ENCODE data around the gene ZBTB20. TPM values are rescaled to one million over a fixed set of nuclear protein-coding genes. Genes with fewer than 3 reads are reported as not detected.
A peak's percentile ranks its signal among the peaks of the same experiment; 100 is the strongest.

Gene ZBTB20
- total RNA-seq, 1 donor from 2014 or later: 11.2 TPM

DNA sequence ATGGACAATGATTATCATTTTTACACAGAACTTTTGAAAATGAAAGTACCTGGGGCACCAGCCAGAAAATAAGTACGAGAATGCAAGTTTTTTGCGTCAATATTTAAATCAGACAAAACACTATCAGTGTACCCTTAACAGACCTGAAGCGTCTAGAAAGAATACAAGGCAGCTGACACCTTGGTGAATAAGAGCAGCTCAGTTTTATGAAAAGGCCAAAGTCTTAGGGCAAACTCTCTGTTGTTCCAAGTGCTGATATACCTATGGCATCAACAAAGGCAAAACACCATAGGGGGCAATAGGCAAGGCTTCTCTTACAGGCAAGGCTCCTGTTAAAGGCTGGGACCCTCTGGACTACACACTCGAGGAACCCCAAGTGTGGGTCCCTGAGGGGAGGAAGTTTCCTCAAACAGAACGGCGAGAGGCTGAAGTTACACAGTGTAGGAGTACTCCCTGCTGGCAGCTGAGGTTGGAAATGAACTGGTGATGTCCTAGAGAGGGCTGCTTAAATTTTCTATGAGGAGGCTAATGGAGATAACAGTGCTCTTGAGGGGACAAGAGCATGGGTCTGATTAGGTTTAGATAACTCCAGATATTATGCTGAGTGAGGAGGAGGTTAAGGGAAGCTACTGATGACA lies 562.2 kb downstream of the ZBTB20 start:
- no peak for DNase-seq (ENCODE audit: low read depth)
- TF ChIP-seq, protein P1, sequence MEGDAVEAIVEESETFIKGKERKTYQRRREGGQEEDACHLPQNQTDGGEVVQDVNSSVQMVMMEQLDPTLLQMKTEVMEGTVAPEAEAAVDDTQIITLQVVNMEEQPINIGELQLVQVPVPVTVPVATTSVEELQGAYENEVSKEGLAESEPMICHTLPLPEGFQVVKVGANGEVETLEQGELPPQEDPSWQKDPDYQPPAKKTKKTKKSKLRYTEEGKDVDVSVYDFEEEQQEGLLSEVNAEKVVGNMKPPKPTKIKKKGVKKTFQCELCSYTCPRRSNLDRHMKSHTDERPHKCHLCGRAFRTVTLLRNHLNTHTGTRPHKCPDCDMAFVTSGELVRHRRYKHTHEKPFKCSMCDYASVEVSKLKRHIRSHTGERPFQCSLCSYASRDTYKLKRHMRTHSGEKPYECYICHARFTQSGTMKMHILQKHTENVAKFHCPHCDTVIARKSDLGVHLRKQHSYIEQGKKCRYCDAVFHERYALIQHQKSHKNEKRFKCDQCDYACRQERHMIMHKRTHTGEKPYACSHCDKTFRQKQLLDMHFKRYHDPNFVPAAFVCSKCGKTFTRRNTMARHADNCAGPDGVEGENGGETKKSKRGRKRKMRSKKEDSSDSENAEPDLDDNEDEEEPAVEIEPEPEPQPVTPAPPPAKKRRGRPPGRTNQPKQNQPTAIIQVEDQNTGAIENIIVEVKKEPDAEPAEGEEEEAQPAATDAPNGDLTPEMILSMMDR (conservative IDR thresholded peaks at IDR 0.05; ENCODE audit: low read depth, low read length): no peak

DNA sequence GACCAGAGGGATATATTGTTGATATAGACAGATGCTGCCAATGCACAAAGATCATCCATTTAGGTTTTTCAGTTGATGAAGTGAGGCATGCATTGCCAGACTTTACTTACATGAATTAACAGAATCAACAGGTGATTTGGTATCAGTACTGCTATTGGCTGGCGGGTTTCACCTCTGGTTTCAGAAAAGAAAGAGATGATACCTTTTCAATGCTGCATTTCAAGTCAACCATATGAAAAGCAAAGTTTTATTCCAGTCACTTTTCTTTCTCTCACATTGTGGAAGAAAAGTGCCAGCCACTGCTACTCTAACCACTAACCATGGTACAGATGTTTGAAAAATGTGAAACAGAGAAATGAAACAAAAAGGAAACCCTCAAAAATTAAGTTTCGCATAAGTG lies 564.2 kb downstream of the ZBTB20 start:
- no peak overlapping the region for H3K4me3 ChIP-seq (ENCODE audit: low read depth, low read length)
- TF ChIP-seq, protein P1 (conservative IDR thresholded peaks at IDR 0.05; ENCODE audit: low read depth, low read length): no peak
- DNase-seq (ENCODE audit: low read depth): no peak

More for the DNA sequence above, 562.2 kb downstream of the ZBTB20 start:
- no peak overlapping the region for H3K4me3 ChIP-seq (ENCODE audit: low read depth, low read length)

DNA sequence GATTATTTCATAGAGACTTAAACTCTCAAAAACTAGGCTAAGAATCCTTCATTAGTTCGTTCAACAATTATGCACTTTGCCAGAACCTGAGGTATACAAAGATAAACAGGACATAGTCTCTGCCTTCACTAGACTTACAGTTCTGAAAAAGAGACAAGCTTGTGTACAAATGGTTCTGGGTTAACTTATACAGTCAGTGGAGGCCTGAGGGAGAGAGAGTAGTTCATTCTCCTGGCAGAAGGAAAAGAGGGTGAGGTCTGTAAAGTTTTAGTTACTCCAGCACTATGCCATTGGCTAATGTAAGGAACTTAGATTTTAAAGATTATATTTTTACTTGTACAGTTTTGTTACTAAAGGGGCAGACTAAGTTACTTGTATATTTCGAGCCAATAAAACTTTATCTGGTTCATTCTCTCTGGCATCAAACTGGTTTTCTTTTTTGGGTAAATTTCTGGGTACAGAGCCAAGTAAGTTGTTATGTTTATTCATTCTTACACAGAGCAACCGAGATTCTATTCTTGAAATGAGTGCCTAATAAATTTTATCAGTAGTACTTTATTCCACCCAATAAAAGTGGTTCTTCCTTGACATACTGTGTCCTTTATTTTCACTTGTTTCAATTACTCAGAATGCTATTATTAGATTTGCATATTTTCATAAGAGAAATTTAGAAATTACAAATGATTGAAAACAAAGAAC lies 574.6 kb downstream of the ZBTB20 start:
- no peak for DNase-seq (ENCODE audit: low read depth)
- H3K4me3 ChIP-seq (ENCODE audit: low read depth, low read length): no peak overlapping the region
- TF ChIP-seq, protein P1 (conservative IDR thresholded peaks at IDR 0.05; ENCODE audit: low read depth, low read length): no peak

DNA sequence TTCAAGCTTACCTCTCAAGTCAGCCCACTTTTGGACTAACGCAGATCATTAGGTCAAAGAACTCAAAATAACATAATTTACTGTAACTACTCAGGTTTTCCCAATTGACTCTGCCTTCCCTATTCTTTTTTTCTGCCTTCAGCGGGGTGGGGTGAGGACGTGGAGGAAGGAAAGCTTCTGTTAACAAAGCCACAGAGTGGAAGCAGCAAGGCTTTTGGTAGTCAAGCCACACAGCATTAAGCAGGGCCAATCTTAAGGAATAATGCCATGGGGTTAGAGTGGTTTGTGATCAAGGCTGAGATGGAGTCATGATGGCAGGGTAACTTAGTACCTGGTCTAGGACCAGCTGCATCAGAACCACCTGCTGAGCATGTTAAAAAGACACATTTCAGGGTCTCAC lies 575.7 kb downstream of the ZBTB20 start:
- H3K4me3 ChIP-seq (ENCODE audit: low read depth, low read length): no peak overlapping the region
- TF ChIP-seq, protein P1 (conservative IDR thresholded peaks at IDR 0.05; ENCODE audit: low read depth, low read length): no peak
- DNase-seq (ENCODE audit: low read depth): no peak

DNA sequence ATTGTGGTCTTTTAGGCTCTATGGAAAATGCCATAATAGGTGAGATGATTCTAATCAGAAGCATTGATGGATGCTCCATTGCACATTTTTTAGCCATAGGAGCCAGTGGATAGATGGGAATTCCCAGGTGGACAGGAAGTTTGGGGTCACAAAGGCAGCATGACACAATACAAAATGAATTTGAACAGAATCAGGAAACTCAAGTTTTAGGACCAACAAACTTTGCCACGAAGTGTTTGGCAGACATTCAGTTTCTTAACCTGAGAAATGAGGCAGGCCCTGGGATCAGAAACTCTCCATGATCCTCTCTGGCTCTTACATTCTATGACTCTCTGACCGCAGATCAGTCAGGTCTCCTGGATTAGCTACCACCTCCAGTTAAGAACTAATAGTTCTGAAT lies 577.9 kb downstream of the ZBTB20 start:
- TF ChIP-seq, protein P1 (conservative IDR thresholded peaks at IDR 0.05; ENCODE audit: low read depth, low read length): no peak
- H3K4me3 ChIP-seq (ENCODE audit: low read depth, low read length): no peak overlapping the region
- peak; percentile 47 for DNase-seq (ENCODE audit: low read depth)

DNA sequence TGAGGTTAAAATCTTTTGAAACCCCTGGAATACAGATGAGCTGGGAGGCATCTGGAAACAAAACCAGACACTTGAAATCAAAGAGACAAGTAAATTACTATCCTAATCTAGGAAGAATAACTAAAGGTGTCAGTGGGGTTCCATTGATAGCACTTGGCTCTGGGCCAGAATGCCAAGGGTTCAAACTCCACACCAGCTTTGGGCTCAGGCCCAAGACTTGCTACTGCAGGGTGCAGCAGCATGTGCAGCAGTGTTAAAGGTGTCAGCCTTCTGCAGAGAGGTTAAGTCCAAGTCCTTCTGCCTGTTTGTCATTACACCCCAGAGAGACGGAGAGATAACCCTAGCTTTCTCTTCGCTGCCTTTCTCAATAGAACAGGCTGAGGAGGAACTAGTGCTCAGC lies 579.3 kb downstream of the ZBTB20 start:
- TF ChIP-seq, protein P1 (conservative IDR thresholded peaks at IDR 0.05; ENCODE audit: low read depth, low read length): no peak
- H3K4me3 ChIP-seq (ENCODE audit: low read depth, low read length): no peak overlapping the region
- DNase-seq (ENCODE audit: low read depth): no peak

DNA sequence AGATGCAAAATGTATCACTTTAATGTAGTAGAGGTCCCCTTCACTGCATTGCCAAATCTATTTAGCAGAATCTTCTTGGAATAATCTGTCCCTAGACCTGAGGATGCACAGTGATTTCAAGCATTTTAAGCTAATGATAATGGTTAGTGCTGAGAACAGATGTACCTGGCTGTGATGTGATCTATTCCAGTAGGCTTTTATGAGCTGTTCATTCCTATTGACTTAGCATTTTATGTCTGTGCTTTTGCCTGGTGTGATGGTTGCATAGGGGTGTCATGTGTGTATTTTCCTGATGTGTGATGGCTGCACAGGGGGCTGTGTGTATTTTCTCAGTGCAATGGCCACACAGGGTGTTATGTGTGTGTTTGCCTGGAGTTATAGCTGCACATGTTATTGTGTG lies 580.3 kb downstream of the ZBTB20 start:
- no peak for DNase-seq (ENCODE audit: low read depth)
- TF ChIP-seq, protein P1 (conservative IDR thresholded peaks at IDR 0.05; ENCODE audit: low read depth, low read length): no peak
- H3K4me3 ChIP-seq (ENCODE audit: low read depth, low read length): no peak overlapping the region
